GM21723 (cell line): ENCODE measurements around the gene PSME1.
A peak's percentile ranks its signal among the peaks of the same experiment; 100 is the strongest.

Source experiments
- ATAC-seq: cut with Tn5 transposase; IDR thresholded peaks from one replicate; pipeline ENCODE4 v1.9.1; 2021; ENCODE audit warnings: mild to moderate bottlenecking, moderate library complexity; ENCODE audit not compliant: unreplicated experiment

The PSME1 gene

GRCh38 chr14:24135834-24136683 lies at the start of gene PSME1:
PSME1 (plus strand) TSS chr14:24136194; CDS start chr14:24136263, 69 bp downstream.
- ATAC-seq = peak; percentile 76

- no peak for ATAC-seq
These were observed 49.0 kb upstream of the PSME1 start for GRCh38 chr14:24087004-24087403.

GRCh38 chr14:24088095-24088494 lies 47.9 kb upstream of the PSME1 start:
- no peak for ATAC-seq

GRCh38 chr14:24089890-24090289 lies 46.1 kb upstream of the PSME1 start:
- ATAC-seq = no peak

GRCh38 chr14:24092110-24092504 lies 43.9 kb upstream of the PSME1 start:
- no peak for ATAC-seq

GRCh38 chr14:24092505-24093206 lies 43.3 kb upstream of the PSME1 start:
- no peak for ATAC-seq

- no peak for ATAC-seq
These were observed 42.6 kb upstream of the PSME1 start for GRCh38 chr14:24093207-24093900.

- ATAC-seq = peak; percentile 51
These were observed 41.8 kb upstream of the PSME1 start, which contains the start of gene PCK2 for GRCh38 chr14:24093901-24094840. PCK2 (plus strand) TSS chr14:24094311; CDS start chr14:24094406, 95 bp downstream.

GRCh38 chr14:24094841-24095270 lies 41.1 kb upstream of the PSME1 start:
- ATAC-seq = peak; percentile 7

- peak; percentile 72 for ATAC-seq
These were observed 40.5 kb upstream of the PSME1 start for GRCh38 chr14:24095271-24096068.

- no peak for ATAC-seq
These were observed 39.3 kb upstream of the PSME1 start for GRCh38 chr14:24096545-24097181.

GRCh38 chr14:24098229-24098926 lies 37.6 kb upstream of the PSME1 start:
- no peak for ATAC-seq

GRCh38 chr14:24098927-24099813 lies 36.8 kb upstream of the PSME1 start:
- ATAC-seq = no peak

- no peak for ATAC-seq
These were observed 35.6 kb upstream of the PSME1 start for GRCh38 chr14:24100197-24100981.

GRCh38 chr14:24100982-24101494 lies 35.0 kb upstream of the PSME1 start:
- no peak for ATAC-seq

GRCh38 chr14:24102357-24103048 lies 33.5 kb upstream of the PSME1 start:
- no peak for ATAC-seq
